Activated naive CD4-positive, alpha-beta T cell (primary cell): ENCODE results near the gene FHAD1.

Experiments used
- DNase-seq, 4 experiments: peaks; one replicate each; lab custom pipeline; 2025; lab: John Stamatoyannopoulos, UW

FHAD1 gene

DNA sequence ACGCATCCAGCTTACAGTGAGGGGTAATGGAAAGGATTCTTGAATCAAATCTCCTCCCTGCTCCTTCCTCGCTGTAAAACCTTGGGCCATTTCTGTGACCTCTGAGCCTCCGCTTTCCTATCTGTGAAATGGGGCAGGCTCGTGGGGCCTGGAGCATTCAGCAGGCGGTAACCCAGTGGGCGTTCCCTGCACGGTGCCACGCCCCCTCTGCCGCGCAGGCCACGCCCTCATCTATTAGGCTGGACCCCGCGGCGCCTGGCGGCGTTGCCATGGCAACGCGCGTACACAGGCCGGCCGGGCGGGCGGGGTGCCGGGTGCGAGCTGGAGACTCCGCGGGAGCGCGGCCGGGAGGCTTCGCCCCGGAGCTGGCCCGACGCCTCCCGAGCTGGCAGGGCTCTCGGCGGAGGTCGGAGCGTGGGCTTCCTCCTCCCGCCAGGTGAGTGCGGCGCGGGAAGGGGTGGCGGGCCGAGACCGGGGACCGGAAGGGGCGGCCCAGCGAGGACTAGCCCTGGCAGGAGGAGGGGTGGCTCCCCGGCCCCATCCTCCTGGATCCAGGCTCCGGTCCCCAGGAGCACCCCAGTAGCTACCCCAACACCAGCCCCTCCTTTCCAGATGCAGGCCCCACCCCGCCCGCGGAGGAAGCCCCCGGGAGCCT lies at the start of gene FHAD1:
Gene FHAD1 (plus strand): TSS at position 264 of the 655 bp plus-strand sequence. CDS start 4,562 bp downstream, outside the sequence.
- peak in 1 of 4 experiments; percentile 5 for DNase-seq

GRCh38 chr1:15197591-15198447 lies 49.2 kb upstream of the FHAD1 start:
- no peak for DNase-seq

GRCh38 chr1:15198684-15199083 lies 48.3 kb upstream of the FHAD1 start:
- DNase-seq, result no peak

GRCh38 chr1:15201221-15201620 lies 45.8 kb upstream of the FHAD1 start:
- DNase-seq, result no peak

- DNase-seq, result no peak
Measured at GRCh38 chr1:15201849-15202551, 45.0 kb upstream of the FHAD1 start.

DNA sequence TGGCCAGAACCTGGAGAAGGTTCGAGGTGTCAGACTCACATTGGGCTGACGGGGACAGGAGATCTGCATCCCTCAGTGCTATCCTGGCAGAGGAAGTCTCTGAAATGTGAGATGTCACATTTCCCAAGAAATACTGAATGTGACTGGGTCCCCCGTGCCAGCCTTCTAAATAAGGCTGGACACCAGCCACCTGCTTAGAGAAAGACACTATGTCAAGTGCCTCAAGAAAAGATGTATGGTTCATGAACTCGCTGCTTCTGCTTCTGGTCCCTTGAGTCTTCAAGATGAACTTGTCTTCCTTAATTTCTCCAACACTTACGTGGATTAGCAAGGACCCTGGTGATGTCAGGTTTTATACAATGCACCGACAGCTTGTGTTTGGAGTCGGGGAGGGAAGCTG lies 42.1 kb upstream of the FHAD1 start:
- DNase-seq, result no peak

DNA sequence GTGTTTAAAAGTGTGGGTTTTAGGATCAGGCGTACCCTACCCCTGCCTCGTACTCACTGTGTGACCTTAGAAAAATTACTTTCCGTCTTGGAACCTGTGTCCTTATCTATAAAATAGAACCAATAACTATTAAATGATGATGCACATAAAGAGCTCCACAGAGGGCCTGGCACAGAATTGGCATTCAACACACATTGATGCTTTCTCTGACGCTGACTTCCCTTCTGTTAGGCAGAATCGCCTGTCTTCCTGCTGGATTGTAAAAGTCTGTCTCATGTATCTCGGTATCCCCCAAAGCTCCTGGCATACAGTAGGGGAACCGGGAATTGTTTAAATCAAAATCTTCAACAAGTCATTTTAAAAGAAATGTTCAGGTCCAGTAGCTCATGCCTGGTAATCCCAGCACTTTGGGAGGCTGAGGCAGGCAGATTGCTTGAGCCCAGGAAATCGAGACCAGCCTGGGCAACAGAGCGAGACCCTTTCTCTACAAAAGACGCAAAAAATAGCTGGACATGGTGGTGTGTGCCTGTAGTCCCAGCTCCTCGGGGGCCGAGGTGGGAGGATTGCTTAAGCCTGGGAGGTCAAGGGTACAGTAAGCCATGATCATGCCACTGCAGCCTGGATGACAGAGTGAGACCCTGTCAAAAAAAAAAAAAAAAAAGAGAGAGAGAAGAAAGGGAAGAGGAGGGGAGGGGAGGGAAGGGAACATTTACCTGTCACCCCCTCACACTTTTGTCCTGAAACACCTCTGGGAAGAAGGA lies 41.3 kb upstream of the FHAD1 start:
- no peak for DNase-seq

- DNase-seq, result no peak
Measured at GRCh38 chr1:15206418-15207030, 40.5 kb upstream of the FHAD1 start.

- DNase-seq, result no peak
Measured at GRCh38 chr1:15207031-15207828, 39.8 kb upstream of the FHAD1 start.

DNA sequence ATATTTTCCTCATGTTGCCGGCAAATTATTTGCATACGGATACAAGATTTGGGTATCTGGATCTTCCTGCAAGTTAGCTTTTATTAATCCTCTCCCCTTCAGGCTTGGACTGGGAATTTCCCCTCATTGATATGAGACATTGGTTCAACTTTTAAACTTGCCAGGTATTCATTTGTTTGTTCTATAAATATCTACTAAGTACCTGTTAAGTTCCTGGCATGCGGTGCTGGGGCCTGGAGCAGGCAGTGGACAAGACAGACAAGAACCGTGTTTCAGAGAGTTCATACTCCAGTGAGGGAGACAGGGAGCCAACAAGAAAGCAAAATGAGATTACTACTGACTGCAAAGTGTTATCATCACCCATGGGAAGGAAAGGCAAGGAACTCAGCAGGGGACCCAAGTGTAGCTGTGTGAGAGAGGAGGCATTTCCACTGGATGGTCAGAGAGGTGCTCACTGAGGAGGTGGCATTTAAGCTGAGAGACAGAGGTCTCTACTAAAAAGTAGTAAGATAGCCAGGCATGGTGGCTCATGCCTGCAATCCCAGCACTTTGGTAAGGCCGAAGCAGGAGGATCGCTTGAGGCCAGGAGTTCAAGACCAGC lies 39.1 kb upstream of the FHAD1 start:
- no peak for DNase-seq

GRCh38 chr1:15210651-15211375 lies 36.2 kb upstream of the FHAD1 start:
- DNase-seq, result no peak

DNA sequence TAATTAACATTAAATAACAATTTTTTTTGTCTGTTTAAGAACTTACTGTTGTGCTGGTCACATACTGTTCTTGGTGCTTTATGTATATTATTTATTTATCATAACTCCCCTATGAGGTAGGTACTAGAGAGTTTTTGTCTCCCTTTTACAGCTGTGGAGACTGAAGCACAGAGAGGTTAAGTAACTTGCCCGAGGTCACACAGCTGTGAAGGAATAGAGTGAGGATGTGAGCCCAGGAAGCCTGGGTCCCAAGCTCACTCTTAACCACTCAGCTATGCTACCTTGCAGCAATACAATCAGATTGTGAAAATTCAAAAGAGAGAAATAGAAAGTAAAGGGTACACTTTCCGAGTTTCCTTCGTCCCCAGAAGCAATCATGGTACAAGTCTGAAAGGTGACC lies 35.6 kb upstream of the FHAD1 start:
- DNase-seq, result no peak

- no peak for DNase-seq
Measured at GRCh38 chr1:15212216-15212953, 34.6 kb upstream of the FHAD1 start.

- DNase-seq, result no peak
Measured at GRCh38 chr1:15212954-15213291, 34.1 kb upstream of the FHAD1 start.

- no peak for DNase-seq
Measured at GRCh38 chr1:15213341-15213821, 33.6 kb upstream of the FHAD1 start.

DNA sequence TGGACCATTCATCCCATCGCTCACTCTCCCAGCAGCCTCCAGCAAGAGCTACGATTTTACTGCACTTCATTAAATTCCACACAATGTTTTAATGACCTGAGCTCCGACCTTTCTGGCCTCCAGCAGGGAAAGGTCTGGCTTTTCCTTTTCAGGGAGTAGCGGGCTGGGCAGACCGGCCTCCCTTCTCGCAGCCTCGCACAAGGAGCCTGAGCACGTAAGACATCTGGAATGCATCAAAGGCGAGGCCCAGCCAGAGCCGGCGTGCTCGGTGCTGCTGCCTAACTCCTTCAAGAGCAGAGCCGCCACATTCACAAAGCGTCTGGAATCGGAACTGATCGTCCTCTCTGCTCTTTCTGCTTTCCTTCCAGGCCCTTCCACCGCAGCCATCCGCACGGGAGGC lies 32.5 kb upstream of the FHAD1 start:
- DNase-seq, result no peak

DNA sequence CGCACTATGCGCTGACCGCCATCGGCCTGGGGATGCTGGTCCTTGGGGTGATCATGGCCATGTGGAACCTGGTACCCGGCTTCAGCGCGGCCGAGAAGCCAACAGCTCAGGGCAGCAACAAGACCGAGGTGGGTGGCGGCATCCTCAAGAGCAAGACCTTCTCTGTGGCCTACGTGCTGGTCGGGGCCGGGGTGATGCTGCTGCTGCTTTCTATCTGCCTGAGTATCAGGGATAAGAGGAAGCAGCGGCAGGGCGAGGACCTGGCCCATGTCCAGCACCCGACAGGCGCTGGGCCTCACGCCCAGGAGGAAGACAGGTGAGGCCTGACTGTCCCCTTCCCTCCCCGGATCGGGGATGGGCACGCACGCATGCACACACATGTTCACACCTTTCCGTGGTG lies 31.9 kb upstream of the FHAD1 start:
- no peak for DNase-seq

DNA sequence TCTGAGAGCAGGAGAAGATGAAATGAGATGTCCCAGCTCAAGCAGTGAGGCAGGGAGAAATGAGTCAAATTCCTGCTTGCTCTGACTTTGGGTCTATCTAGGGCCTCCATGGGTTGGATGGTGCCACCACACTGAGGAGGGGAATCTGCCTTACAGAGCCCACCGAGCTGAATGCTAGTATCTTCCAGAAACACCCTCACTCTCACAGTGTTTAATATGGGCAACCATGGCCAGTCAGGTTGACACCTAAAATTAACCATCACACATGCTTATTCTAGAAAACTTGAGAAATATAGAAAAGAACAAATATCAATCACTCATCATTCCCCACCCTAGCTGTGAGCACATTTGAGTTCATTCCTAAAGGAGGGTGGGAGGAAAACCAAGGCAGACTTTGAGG lies 29.4 kb upstream of the FHAD1 start:
- no peak for DNase-seq
